ENCODE measurements around the gene BTBD10.

GRCh38 chr11:13366266-13367026 lies 96.6 kb downstream of the BTBD10 start:
- TF ChIP-seq CTCF (IDR thresholded peaks at IDR 0.05): no peak
- TF ChIP-seq POLR2A (IDR thresholded peaks at IDR 0.05): no peak

Data from adrenal gland (tissue), 5 donors.